T-helper 9 cell (primary cell): ENCODE measurements around the gene UBE3D.
"Not testable (repeated sequence)": the region's sequence is repeated elsewhere in the genome, so short reads cannot be mapped to it uniquely, and the experiment has no call there.

Source experiments
- DNase-seq: peaks from one replicate; pipeline ENCODE4 v3.0.0-alpha.2; 2020

The UBE3D gene

DNA sequence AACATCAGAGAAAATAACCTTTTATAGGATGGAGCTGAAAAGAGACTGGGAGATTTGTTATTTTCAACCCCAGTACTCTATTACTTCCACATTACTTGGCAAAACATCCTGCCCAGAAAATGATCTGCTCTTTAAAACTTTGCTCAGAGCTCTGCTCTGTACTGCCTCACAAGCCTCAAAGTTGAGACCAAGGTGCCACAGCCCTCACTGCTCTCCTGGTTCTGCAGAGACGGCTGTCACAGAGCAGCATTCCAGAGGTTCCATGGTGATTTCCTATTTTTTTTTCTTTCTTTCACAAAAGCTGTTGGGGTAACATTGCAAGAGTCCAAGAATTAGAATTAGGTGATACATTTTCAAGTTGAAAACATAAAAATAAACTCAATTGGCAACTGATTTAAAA is 155.2 kb downstream of the UBE3D start:
- no peak for DNase-seq

DNA sequence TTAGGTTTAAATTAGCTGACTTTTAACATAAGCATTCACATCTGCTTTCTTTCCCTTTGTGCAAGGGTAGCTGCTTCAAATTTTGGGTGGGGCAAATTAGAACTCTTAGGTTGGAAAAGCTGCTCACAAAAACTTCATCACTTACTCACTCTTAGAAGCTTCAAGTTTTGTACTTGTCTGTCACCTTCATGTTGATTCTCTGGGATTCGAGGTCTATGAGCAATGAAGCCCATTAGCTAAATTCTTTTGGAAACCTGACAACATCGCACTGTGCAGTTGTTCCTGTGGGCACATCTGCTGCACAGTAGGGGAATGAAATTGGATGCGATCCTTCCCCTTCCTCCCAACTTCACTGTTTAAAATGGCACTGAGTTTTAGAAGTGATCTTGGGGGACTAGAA is 156.1 kb downstream of the UBE3D start:
- no peak for DNase-seq

DNA sequence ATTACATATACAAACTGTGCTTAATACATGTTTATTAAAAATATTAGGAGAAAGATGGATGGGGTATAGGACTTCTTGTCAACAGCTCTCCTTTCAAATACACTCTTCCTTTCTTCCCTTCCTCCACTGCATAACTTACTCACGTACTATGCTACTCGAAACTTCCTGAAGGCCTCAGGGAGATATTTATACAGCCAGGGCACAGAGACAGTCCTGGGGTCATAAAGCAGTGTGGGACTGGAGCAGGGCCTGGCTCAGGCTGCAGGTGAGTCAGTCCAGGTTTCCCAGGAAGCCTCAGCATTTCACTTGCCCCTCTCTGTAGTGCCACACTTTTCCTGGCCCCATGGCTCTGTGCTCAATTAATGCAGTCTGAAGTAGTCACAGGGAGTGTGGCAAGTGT is 157.0 kb downstream of the UBE3D start:
- no peak for DNase-seq

DNA sequence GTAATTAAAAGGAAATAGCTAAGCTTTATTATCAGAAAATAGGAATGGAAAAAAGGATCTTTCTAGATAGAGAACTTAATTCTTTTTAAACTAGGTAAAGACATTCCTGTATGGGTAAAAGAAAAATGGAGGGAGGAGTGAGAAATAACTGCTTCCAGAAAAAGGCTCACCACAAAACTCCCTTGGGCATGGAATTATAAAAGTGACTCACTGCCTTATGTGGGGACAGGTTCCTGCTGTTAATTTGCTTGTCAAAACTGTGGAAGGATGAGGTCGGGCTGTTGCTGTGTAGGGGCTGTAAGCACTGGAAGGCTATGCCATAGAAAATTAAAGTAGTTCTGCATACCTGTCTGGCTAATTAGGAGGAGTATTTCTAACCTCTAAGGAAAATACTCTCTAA is 158.7 kb downstream of the UBE3D start:
- no peak for DNase-seq

DNA sequence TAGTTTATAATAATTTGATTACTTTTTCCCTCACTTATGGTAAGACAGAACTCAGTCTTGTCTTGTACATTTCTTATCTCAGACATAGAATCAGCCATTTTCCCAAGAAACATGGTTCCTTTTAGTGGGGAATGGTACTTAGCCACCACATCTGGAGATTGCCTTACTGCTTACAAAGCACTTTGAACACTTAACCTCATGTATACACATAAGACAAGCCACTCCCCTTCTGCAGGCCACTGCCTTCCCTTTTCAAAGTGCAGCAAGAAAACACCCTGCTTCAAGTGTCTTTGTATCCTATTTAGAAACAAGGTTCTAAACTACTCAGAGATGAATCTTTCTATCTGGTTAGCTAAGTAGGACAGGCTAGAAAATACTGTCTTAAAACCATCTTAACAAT is 159.2 kb downstream of the UBE3D start:
- no peak for DNase-seq

DNA sequence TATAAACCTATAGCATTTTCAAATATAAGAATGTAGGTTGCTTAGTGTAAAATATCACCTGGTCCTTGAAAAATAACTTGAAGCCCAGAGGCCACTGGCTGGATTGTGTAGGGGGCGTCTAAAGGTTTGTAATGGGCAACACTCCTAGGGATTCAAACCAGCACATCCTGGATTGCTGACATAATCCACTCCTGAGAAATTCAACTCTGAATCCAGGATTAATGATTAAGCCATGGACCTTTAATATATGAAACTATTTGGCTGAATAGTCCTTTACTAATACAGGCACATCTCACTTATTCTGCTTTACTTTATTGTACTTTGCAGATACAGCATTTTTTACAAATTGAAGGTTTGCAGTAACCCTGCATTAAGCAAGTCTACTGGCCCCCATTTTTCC is 160.8 kb downstream of the UBE3D start:
- DNase-seq, result no peak

DNA sequence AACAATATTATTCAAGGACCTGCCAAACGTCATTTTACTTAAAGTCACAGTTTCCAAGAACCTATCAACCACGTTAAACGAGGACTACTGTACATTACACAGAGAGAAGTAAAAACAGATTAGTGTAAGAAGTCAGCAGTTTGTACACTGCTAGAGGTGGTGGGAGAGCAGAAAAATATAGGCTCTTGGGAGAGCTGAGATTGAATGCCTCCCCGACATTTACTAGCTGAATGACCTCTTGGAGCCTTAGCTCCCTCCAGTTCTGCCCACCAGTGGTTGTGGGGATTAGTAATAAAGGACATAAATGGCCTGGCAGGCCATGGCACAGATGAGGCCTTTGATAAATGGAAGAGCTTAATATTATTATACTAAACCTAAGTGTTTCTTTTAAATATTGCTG is 161.4 kb downstream of the UBE3D start:
- DNase-seq, result no peak

DNA sequence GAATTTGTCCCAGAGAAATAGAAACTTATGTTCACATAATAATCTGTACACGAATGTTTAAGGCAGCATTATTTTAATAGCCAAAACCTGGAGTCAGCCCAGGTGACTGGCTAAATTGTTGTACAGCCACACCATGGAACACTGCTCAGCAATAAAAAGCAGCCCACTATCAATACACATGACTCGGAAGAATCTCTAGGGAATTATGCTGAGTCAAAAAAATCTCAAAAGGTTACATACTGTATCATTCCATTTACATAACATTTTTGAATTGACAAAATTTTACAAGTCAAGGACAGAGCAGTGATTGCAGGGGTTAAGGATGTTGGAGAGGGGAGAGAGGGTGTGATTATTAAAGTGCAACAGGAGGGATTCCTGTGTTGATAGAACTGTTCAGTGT is 163.4 kb downstream of the UBE3D start:
- no peak for DNase-seq

DNA sequence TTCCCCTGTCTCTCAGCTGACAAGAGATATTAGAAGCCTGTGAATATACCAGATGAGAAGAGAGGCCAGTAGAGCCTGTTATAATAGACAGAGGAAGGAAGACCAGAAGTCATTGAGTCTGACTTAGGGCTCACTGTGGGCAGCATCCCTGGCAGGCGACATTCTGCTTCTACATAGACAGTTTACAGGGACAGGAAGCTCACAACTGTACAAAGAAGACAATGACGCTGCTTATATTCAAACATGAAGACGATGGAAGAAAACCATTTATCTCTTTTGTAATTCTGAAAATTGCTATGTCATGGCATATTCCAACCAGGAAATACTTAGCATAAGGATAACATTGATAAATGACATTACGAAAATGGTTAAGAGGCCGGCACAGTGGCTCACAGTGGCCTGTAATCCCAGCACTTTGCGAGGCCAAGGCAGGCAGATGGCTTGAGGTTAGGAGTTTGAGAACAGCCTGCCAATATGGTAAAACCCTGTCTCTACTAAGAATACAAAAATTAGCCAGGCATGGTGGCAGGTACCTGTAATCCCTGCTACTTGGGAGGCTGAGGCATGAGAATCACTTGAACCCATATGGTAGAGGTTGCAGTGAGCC is 170.9 kb downstream of the UBE3D start:
- no peak for DNase-seq

DNA sequence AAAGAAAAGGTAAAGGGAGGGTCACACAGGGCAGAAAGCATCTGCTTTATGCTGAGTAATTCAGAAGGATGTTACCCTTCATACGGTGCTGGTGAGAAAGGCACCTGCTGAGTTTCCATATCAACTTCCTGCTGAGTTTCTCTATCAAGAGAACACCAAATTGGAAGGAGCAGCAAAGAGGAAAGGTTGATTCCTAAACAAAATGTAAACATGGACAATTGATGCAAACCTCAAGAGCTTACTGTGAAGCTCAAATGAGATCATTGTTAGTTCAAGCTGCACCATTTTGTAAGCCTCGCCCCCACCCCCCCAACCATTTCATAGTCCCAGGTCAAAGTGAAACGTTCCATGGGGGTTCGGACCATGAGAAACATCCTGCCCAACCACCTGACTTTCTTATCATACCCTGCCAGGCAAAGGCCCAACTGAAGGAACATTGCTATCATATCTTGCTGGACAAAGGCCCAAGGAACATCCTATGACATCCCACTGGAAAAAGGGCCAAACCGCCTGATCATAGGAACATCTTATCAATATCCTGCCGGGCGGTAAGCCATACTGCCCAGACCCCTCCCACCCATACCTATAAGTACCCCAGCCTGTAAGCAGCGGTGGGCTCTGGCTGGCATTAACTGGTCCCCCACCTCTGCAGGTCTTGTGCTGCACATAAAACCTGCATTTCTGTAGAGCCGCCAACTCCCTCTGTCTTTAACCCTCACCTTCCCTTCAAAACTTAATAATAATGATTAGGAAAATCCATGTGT is 171.6 kb downstream of the UBE3D start:
- no peak for DNase-seq

DNA sequence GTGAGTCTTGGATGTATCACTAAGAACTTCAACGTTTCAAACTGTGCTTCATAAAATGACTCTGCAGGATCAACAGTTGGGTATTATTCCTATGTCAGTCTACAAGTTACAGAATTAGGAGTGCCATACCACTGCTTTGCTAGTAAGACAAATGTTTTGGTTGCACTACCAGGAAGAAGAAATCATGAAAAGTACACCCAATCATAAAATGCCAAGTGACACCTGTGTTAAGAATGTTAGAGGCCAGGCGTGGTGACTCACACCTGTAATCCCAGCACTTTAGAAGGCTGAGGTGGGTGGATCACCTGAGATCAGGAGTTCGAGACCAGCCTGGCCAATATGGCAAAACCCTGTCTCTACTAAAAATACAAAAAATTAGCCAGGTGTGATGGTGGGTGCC is 174.1 kb downstream of the UBE3D start:
- DNase-seq, result not testable (repeated sequence)

DNA sequence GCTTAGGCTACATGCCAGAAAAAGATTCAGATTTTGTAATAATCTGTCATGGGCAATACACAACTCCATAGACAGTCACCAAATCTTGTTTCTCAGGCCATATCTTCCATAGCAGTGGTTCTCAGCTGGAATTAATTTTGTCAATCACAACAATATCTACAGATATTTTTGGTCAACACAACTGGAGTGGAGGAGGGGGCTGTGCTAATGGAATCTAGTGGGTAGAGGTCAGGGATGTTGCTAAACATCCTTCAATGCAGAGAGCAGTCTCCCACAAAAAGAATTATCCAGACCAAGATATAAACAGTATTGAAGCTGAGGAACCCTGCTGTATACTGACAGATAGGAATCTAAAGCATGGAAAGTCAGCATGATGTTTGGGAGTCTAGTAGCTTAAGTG is 174.6 kb downstream of the UBE3D start:
- no peak for DNase-seq

DNA sequence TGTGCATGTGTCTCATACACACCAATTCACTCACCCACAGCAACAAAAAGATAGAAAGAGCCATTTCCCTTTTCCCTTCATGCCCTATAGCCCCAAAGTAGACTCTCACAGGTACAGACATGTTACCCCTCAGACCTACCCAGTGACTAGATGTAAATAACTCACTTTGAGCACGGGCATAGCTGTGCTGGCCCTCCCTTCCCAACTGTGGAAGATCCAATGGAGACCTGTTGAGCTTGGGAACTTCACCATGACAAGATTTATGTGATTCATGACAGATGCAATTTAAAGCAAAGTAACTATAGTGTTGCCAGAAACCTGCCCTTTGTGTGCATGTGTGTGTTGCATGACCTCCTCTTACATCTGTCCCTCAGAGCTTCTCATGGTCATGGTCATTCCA is 175.4 kb downstream of the UBE3D start:
- DNase-seq, result no peak

DNA sequence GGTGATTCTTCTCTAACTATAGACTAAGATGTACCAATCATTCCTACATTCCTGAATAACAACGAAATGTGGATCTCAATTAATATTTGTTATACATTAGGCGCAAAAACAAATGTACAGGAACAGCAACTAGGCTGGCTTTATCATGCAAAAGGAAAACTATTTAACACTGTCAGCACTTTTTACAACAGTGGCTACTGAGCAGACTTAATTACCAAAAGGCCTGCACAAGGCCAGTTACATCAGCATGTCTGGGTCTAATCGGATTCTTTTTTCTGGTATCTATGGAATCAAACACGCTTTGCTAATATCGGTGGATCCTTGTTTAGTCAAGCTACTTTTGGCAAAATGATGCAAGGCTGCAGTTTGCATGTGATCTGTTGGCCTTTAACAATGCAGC is 176.5 kb downstream of the UBE3D start:
- DNase-seq, result no peak

DNA sequence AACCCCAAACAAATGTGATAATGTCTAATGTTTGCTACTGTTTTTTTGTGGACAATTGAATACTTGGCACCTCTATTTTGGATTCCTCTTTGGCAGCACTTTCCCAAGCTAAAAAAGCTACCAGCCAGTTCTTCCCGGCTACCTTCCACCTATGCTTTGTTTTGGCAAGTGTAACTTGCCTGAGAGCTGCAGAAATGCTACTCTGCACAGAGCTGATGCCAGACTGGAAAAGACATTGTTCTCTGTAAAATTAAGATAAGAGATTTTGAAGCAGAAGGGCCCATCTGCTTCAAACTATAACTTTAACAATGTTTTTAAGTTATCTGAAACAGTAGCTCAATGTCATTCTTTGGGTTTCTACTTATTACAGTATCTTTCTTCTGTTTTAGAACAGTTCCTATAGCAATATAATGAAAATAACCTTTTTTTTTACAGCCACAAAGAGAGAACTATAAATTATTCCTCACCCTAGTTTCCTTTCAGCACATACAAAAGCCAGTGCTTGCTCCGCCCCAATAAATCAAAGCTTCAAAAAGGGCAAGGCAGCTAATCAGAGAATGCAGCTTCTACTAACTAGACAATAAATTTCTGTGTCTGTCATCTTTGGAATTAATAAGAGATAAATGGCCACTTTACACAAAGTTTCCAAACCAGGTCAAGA is 183.1 kb downstream of the UBE3D start:
- DNase-seq, result no peak

DNA sequence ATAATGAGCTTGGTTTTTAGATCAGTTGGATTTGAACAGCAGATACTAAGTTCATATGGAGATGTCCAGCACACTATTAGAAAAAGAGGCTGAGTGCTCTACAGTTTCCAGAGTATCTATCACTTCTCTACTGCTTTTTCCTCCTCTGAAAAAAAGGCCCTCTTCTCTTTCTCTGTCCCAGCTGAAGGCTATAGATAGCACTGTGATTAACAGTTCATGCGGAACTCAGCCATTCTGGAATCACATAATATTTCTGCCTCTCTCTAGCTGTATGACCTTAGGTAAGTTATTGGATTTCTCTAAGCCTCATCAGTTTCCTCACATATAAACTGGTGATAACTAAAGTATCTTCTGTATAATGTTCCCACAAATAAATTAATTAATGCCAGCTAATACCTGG is 184.1 kb downstream of the UBE3D start:
- DNase-seq, result no peak

DNA sequence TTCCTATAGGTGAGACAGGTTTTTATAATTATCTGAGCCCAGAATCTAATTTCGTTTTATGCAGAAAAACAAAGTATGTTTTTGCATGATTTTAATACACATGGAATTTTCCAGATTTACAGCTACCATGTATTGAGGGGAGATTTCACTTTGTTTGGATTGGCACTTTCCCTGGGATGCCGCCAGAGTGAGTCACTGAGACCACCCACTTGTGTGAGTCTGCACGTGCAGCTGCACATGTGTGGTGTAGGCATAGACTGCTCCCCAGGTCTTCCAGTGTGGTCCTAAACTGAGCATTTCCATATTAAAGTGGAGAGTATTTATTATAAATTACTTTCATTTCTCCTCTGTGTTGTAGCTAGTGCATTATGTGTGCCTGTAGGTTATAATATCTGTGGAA is 186.8 kb downstream of the UBE3D start:
- no peak for DNase-seq

DNA sequence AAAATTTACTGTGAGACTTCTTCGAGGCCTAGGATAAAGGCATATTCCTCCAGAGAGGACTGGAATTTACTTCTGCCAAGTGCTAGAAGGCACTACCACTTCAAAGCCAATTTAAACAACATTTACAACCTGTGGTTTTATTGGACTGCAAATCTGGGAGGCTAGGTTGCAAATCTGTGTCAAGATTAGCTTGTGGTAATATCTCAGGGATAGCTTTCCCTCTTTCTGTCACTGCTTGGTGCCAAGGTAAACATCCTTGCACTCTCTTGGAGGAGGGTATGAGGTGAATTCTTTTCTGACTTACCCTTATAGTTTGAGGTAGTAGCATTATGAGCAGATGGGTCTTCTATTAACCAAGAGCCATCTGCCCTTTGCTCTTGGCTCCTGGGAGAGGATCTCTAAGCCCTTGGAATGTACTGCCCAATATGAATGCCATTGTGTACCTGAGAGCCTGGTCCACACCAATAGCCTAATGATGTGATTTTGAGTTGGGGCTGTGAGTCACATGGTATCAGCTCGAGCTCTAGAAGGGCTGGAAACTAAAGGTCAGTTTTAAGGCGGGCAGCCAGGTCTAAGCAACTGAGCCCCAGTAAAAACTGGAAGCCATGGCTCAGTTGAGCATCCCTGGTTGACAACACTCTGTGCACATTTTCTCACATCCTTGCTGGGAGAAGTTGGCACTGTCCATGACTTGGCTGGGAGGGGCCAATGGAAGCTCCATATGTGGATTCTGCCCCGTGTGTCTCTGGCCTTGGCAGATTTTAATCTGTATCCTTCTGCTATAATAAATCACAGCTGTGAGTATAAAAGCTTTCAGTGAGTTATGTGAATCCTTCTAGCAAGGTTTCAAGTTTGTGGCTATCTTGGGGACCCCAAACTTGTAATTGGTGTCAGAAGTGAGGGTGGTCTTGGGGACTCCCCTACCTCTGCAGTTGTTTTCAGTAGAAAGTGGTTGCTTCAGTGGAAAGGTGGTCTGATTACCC is 188.1 kb downstream of the UBE3D start:
- DNase-seq, result no peak

DNA sequence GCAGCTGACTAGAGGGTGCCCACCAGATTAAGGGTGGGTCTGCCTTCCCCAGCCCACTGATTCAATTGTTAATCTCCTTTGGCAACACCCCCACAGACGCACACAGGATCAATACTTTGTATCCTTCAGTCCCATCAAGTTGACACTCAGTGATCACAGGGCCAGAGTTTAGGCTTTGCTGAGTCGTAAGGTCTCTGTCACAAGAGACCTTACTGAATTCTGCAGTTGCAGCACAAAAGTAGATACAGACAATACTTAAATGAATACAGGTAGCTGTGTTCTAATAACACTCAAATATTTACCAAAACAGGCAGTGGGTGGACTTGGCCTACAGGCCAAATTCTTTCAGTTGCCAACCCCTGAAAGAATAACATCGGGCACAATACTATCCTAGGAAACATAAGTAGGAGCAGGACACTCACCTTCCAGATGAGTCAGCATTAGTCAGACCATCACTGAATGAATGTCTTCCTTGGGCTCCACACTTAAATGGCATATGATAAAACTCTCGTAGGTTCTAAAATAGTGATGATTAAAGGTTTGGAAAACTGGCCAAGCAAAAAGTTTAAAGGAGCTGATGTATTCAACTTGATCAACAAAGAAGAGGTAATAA is 190.0 kb downstream of the UBE3D start:
- no peak for DNase-seq

DNA sequence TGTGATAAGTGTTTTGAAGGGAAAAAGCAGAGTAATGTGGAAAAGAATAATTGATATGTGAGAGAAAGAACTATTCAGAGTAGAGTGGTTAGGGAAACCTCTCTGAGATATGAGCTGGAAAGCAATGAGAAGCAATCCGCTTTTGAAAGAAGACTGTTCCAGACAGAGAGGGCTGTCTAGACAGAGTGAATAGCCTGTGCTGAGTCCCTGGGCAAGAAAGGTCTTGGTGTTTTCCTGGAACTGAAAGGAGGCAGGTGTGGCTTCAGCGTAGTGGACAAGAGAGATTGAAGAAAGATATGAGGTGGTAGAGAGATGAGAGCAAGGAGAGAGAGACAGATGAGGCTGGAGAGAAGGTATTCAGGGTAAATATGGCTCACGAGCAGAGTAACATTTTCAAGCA is 190.8 kb downstream of the UBE3D start:
- DNase-seq, result no peak

DNA sequence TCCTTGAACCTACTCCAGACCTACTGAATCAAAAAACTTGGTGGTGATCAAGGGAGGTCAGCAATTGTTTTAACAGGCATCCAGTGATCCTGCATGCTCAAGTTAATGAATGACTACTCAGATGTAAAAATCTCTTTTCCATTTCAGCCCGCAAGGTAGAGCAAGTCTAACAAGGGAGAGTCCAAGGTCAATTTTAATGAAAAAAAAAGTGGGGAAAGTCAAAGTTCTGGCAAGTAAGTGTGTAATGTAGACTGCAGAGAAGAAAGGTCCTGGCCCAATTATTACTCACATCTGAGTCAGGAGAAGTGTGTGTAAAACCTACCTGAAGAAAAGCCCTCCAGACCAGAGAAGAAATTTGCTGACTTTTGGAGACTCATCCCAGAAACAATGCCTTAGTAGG is 193.5 kb downstream of the UBE3D start:
- no peak for DNase-seq

DNA sequence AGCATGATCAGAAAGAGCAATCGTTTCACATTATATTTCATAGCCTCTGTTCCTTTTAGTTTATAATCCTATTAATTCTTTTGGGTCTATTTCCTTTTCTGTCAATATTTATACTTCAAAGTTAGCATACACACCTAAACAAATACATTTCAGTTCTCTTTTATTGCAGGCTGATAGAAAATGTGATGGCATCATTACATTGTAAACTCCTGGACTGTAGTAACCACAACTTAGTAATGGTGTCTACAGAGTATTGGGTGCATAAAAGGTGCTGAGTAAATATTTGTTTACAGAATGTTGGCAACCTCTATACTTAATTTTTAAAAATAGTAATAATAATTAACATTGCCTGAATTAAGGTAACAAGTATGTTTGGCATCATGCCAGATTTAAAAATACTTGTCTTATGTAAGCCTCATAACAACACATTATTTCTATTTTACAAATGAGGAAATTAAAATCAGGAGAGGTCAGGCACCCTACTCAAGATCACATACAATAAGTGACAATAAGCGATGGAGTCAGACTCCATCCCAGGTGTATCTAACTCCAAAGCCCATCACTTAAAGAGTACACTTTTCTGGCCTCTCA is 195.0 kb downstream of the UBE3D start:
- no peak for DNase-seq
